HepG2 (cell line): ENCODE measurements around the gene HNRNPC. TPM values are rescaled to one million over a fixed set of nuclear protein-coding genes. Genes with fewer than 3 reads are reported as not detected.

Experiments
- ATAC-seq: fragments of 200-7000 bp; cut with Tn5 transposase; 3 replicates; pipeline ENCODE4 v1.9.1; 2020; ENCODE audit warnings: mild to moderate bottlenecking, moderate library complexity
- BruUV-seq: library from RNA; stranded (reverse); fragments of 400-500 nt; replicated peaks from 2 replicates; lab custom pipeline; 2021; lab: Mats Ljungman, UMichigan
- CTCF ChIA-PET: fragments of 300-600 bp; formaldehyde crosslinking; extraction: SDS; loops from one replicate; lab custom pipeline; 2021; ENCODE audit warnings: low total read pairs, inconsistent platforms, low intra/inter-chr PET ratio; lab: Yijun Ruan, JAX
- POLR2A ChIA-PET: fragments of 350-600 bp; sonication (Branson Sonifier 250); formaldehyde crosslinking; loops from one replicate; lab custom pipeline; 2020; ENCODE audit warnings: antibody characterized with exemption, inconsistent platforms; lab: Yijun Ruan, JAX
- DNase-seq: peaks from one replicate; pipeline ENCODE4 v3.0.0-alpha.2; 2015; ENCODE audit warnings: low spot score
- FAIRE-seq: peaks from 3 replicates; lab custom pipeline; 2011; peaks lifted over from hg19 to GRCh38; lab: Jason Lieb, UNC
- H2AFZ ChIP-seq: one replicate; pipeline ENCODE4 v1.6.1; 2011; ENCODE audit warnings: low read length, inconsistent platforms
- H3K27ac ChIP-seq: fragments of 300-600 bp; 3 replicates; pipeline ENCODE4 v1.8.0; 2011; ENCODE audit warnings: mixed run types, mild to moderate bottlenecking, mixed read lengths, low read length, inconsistent platforms; ENCODE audit not compliant: insufficient read depth; ENCODE audit errors: extremely low read length
- H3K27me3 ChIP-seq, 2 experiments: fragments of 200-600 bp in 1 of 2; 2 replicates in 1 of 2; 3 replicates in 1 of 2; pipeline versions ENCODE4 v1.6.0 to v1.8.0; 2011; ENCODE audit warnings: low read length in 2 of 2, mild to moderate bottlenecking in 2 of 2, moderate library complexity in 2 of 2, inconsistent platforms in 1 of 2; ENCODE audit not compliant: insufficient read depth in 2 of 2, control insufficient read depth in 1 of 2
- H3K36me3 ChIP-seq, 2 experiments: fragments of 200-600 bp in 1 of 2; replicated peaks in 1 of 2; 2 replicates in 1 of 2; 3 replicates in 1 of 2; pipeline versions ENCODE4 v1.5.1 to v1.8.0; 2011; ENCODE audit warnings: low read length in 2 of 2, inconsistent platforms in 1 of 2; ENCODE audit not compliant: insufficient read depth in 2 of 2, control insufficient read depth in 1 of 2
- H3K4me1 ChIP-seq: 2 replicates; pipeline ENCODE4 v1.5.1; 2012; ENCODE audit warnings: low read length, inconsistent platforms; ENCODE audit not compliant: insufficient read depth
- H3K4me2 ChIP-seq: 2 replicates; pipeline ENCODE4 v1.6.0; 2011; ENCODE audit warnings: low read depth, low read length, inconsistent platforms
- H3K4me3 ChIP-seq, 3 experiments: fragments of 200-600 bp in 1 of 3; sonication (generic), shearing (Covaris generic) in 1 of 3; replicated peaks in 1 of 3; 2 replicates each; pipeline ENCODE4 v1.5.1; 2011 to 2016; ENCODE audit warnings: low read length in 3 of 3, inconsistent platforms in 2 of 3, low read depth in 2 of 3, mild to moderate bottlenecking in 2 of 3, control low read depth in 1 of 3, mixed read lengths in 1 of 3; ENCODE audit not compliant: insufficient read depth in 1 of 3
- H3K79me2 ChIP-seq: one replicate; pipeline ENCODE4 v1.6.1; 2011; ENCODE audit warnings: low read length, inconsistent platforms; ENCODE audit not compliant: insufficient read depth
- H3K9ac ChIP-seq: 2 replicates; pipeline ENCODE4 v1.6.0; 2011; ENCODE audit warnings: mild to moderate bottlenecking, low read depth, low read length, inconsistent platforms; ENCODE audit not compliant: insufficient read depth
- H3K9me3 ChIP-seq: 2 replicates; pipeline ENCODE4 v1.5.1; 2012; ENCODE audit warnings: mild to moderate bottlenecking, low read length
- H4K20me1 ChIP-seq: 2 replicates; pipeline ENCODE4 v1.6.0; 2011; ENCODE audit warnings: inconsistent platforms, mild to moderate bottlenecking, low read length, moderate library complexity; ENCODE audit not compliant: insufficient read depth
- CEBPB ChIP-seq: IDR thresholded peaks from 2 replicates; pipeline ENCODE4 v1.6.1; 2011; ENCODE audit warnings: low read depth, low read length, improper control_type of control experiment, borderline replicate concordance
- HNF4G ChIP-seq, 2 experiments: sonication (generic) in 1 of 2; formaldehyde crosslinking in 1 of 2; IDR thresholded peaks; 2 replicates each; pipeline versions ENCODE4 v1.4.0 to v1.6.1; 2011 to 2020; ENCODE audit warnings: borderline replicate concordance in 2 of 2, low read depth in 2 of 2, mild to moderate bottlenecking in 2 of 2, low read length in 1 of 2, missing genetic modification reagents in 1 of 2, moderate library complexity in 1 of 2
- MAFF ChIP-seq: IDR thresholded peaks from 2 replicates; pipeline ENCODE4 v1.6.1; 2011; ENCODE audit warnings: low read depth, low read length, improper control_type of control experiment
- MAFK ChIP-seq, 2 experiments: IDR thresholded peaks in 1 of 2; conservative IDR thresholded peaks in 1 of 2; 2 replicates each; pipeline ENCODE4 v1.6.1; 2011; ENCODE audit warnings: improper control_type of control experiment in 2 of 2, low read length in 2 of 2
- NR2F1 ChIP-seq, 2 experiments: fragments of 450-650 bp in 1 of 2; formaldehyde crosslinking in 1 of 2; IDR thresholded peaks; 2 replicates each; pipeline versions ENCODE4 v1.5.0 to v1.6.1; 2016 to 2020; ENCODE audit warnings: mild to moderate bottlenecking in 1 of 2, missing compliant biosample characterization in 1 of 2, missing genetic modification reagents in 1 of 2, moderate library complexity in 1 of 2
- POLR2A ChIP-seq, 2 experiments: IDR thresholded peaks; 2 replicates each; pipeline ENCODE4 v1.6.1; 2011; ENCODE audit warnings: low read depth in 2 of 2, low read length in 2 of 2, mild to moderate bottlenecking in 1 of 2, moderate library complexity in 1 of 2; ENCODE audit not compliant: insufficient read depth in 1 of 2
- POLR2AphosphoS2 ChIP-seq: IDR thresholded peaks from 2 replicates; pipeline ENCODE4 v1.6.1; 2011; ENCODE audit warnings: low read depth, low read length, improper control_type of control experiment
- POLR2AphosphoS5 ChIP-seq: IDR thresholded peaks from 2 replicates; pipeline ENCODE4 v1.6.1; 2012; ENCODE audit warnings: low read depth, low read length
- TSC22D2 ChIP-seq: sonication (generic); formaldehyde crosslinking; IDR thresholded peaks from 2 replicates; pipeline ENCODE4 v1.5.1; 2020; ENCODE audit warnings: missing genetic modification reagents, mild to moderate bottlenecking, borderline replicate concordance
- ZNF501 ChIP-seq: sonication (generic); formaldehyde crosslinking; IDR thresholded peaks from 2 replicates; pipeline ENCODE4 v1.5.1; 2020; ENCODE audit warnings: mild to moderate bottlenecking, moderate library complexity, missing genetic modification reagents
- WGBS: methylation state at CpG from one replicate; pipeline ENCODE4 v1.1.6; 2017; ENCODE audit warnings: low lambda C conversion rate; 5-methylcytosine and 5-hydroxymethylcytosine counted together
- in situ Hi-C: cut with HindIII; loops from 2 replicates; pipeline ENCODE4 v1.10.0; 2017; ENCODE audit warnings: low pct_unique_long_range_greater_than_20kb; ENCODE audit not compliant: extremely low pct_ligation_motif_present
- intact Hi-C: fragments of 100-400 bp; cut with micrococcal nuclease; formaldehyde crosslinking; loops from one replicate; pipeline ENCODE4 v1.10.0; 2022; ENCODE audit not compliant: unreplicated experiment
- polyA plus RNA-seq, 8 experiments: library from polyadenylated mRNA; depleted of rRNA in 3 of 8; stranded (reverse) in 7 of 8; unstranded in 1 of 8; fragments of >200 nt; fragmentation: Illumina TruSeq in 4 of 8; extraction: Trizol in 4 of 8; gene quantifications; 2 replicates each; pipeline versions ENCODE4 v1.2.1 to v1.2.3, GENCODE V29; 2011 to 2016; ENCODE audit warnings: low read depth in 4 of 8, missing spikeins in 1 of 8, mixed read lengths in 1 of 8; ENCODE audit not compliant: insufficient read depth in 1 of 8
- total RNA-seq, 5 experiments: library from RNA; depleted of rRNA; stranded (reverse); fragments of >200 nt; fragmentation: Illumina TruSeq; extraction: Trizol; gene quantifications; 2 replicates each; pipeline ENCODE4 v1.2.3, GENCODE V29; 2016; ENCODE audit warnings: low read depth in 1 of 5
- TF ChIP-seq, protein P1 (sequence below): sonication (generic); formaldehyde crosslinking; IDR thresholded peaks from 2 replicates; pipeline ENCODE4 v1.4.0; 2020; ENCODE audit warnings: missing genetic modification reagents

The HNRNPC gene
- total and polyA plus RNA-seq, 2 of the 13 experiments (the other 11 are each of a cell fraction or from before 2014, with no cell fraction given), result 628 to 1,099 TPM

DNA sequence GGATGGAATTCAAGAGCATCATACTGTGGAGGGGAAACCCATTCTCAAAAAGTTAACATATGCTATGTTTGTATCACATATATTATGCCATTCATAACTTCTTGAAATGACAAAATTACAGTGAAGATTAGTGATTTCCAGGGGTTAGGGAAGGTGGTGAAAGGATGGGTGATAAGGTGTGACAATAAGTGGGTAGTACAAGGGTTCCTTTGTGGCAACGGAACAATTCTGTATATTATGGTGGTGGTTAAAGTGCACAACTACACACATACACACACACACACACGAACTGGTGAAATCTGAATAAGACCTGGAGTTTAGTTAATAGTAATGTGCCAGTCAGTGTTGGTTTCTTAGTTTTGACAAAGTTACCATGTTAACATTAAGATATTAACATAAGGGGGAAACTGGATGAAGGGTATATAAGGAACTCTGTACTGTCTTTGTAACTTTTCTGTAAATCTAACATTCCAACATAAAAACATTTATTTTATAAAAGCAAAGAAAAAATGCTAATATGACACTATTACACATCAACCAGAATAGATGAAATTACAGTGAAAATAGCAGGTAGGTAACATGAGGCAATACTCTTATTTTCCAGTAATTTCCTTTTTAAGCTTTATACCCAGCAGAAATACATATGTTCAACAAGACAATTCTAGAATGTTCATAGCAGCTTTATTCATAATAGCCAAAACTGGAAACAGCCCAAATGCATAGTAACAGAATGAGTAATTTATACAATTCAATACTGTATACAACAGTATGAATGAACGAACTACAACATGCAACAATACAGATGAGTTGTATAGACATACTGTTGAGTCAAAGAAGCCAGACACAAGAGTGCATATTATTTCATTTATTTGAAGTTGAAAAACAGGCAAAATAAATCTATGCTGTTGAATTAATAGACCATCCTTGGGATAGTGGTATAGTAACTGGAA, 69.4 kb downstream of the HNRNPC start (continued):
- TF ChIP-seq HNF4G (IDR thresholded peaks at IDR 0.05; ENCODE audit: borderline replicate concordance, low read depth, low read length) (no peak), HNF4G (CRISPR knock-in tag; IDR thresholded peaks at IDR 0.05; ENCODE audit: borderline replicate concordance, low read depth) (no peak), ZNF501 (CRISPR knock-in tag) (no peak)
- TF ChIP-seq, protein P1, sequence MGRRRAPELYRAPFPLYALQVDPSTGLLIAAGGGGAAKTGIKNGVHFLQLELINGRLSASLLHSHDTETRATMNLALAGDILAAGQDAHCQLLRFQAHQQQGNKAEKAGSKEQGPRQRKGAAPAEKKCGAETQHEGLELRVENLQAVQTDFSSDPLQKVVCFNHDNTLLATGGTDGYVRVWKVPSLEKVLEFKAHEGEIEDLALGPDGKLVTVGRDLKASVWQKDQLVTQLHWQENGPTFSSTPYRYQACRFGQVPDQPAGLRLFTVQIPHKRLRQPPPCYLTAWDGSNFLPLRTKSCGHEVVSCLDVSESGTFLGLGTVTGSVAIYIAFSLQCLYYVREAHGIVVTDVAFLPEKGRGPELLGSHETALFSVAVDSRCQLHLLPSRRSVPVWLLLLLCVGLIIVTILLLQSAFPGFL (CRISPR knock-in tag), result no peak

DNA sequence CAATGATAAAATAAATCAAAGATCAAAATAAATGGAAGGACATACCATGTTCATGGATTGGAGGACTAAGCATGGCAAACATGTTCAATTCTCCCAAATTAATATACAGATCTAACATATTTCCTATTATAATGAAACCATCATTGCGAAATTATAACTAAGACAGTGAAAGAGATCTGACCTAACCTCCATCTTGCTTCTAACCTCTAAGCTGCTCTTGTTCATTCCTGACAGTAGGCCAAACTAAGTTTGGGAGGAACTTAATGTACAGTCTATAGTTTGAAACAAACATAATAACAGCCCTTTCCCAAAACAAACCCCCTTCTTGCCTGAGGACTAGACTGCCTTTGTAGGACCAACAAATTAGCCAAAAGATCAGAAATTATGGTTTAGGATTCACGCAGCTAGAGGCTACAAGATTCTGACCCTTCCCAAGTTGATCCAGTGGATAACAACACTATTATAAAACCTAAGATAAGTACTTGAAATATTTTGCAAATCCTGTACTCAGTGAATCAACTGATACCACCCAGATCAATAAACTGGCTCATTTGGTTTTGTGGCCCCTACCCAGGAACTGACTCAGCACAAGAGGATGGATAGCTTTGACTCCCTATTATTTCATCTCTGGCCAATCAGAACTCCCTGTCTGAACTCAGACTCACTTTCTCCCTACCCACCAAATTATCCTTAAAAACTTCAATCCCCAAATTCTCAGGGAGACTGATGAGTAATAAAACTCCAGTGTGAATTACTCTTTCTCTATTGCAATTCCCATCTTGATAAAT, 71.6 kb downstream of the HNRNPC start:
- FAIRE-seq, result no peak
- TF ChIP-seq MAFF, result peak; percentile 36; the same call in 1 of the 2 replicates
- TF ChIP-seq CEBPB, result peak; percentile 62; the same call in 1 of the 2 replicates
- TF ChIP-seq TSC22D2, result no peak
- peak; percentile 82; the same call in 1 of the 2 replicates for TF ChIP-seq POLR2AphosphoS2
- peak in 1 of 2 experiments; percentile 20; a peak in 1 of 4 replicates for TF ChIP-seq MAFK (conservative IDR thresholded peaks at IDR 0.05 in 1 of 2, IDR thresholded peaks at IDR 0.05 in 1 of 2; ENCODE audit: low read length in 2 of 2)
- TF ChIP-seq NR2F1 (CRISPR knock-in tag; IDR thresholded peaks at IDR 0.05), result 0 out of 4 replicates have a peak, but pooled peaks of 1 of the 2 experiments have one; percentile 26
- 0 out of 4 replicates have a peak, but pooled peaks of 1 of the 2 experiments have one; percentile 24 for TF ChIP-seq POLR2A (IDR thresholded peaks at IDR 0.05; ENCODE audit: insufficient read depth in 1 of 2, low read depth in 2 of 2, low read length in 2 of 2)
- no peak for TF ChIP-seq POLR2AphosphoS5
- no peak overlapping the region for H3K27ac ChIP-seq
- H3K27me3 ChIP-seq, result no peaks in the 10 kb centered on the region; a peak in 1 of 5 replicates
- no peak overlapping the region for H3K4me2 ChIP-seq
- H3K4me1 ChIP-seq, result peaks cover 16% of the 10 kb centered on the region
- no TSS peak for BruUV-seq
- in situ Hi-C loops, result no loop called here
- H3K4me3 ChIP-seq, result no peak overlapping the region
- no peaks in the 10 kb centered on the region for H3K79me2 ChIP-seq
- peak; percentile 1 for ATAC-seq
- ChIA-PET POLR2A (no interaction called here), CTCF (no interaction called here)
- no peaks in the 10 kb centered on the region for H3K36me3 ChIP-seq
- no peak for DNase-seq
- no peak overlapping the region for H3K9ac ChIP-seq
- no peak overlapping the region for H2AFZ ChIP-seq
- peaks cover 7% of the 10 kb centered on the region; the same call in 1 of the 2 replicates for H3K9me3 ChIP-seq
- no peaks in the 10 kb centered on the region for H4K20me1 ChIP-seq
- intact Hi-C loops, result no loop called here
- WGBS, result 76% methylated on average over 2 of the region's 2 CpGs
